ENCODE data around the gene WDR38. TPM values are rescaled to one million over a fixed set of nuclear protein-coding genes. Genes with fewer than 3 reads are reported as not detected.

Gene WDR38
- total and polyA plus RNA-seq, 2 of the 13 experiments (the other 11 are each of a cell fraction or from before 2014, with no cell fraction given), result not detected

GRCh38 chr9:124818431-124819281 lies 34.6 kb upstream of the WDR38 start (continued):
- TF ChIP-seq IRF9 (CRISPR knock-in tag; IDR thresholded peaks at IDR 0.05; ENCODE audit: borderline replicate concordance), result peak; percentile 49; the same call in 1 of the 2 replicates
- 0 out of 2 replicates have a peak, but pooled peaks have one; percentile 35 for TF ChIP-seq ZNF580 (CRISPR knock-in tag; IDR thresholded peaks at IDR 0.05; ENCODE audit: borderline replicate concordance, low read depth)
- peak; percentile 51; the same call in 1 of the 2 replicates for TF ChIP-seq ZNF263 (CRISPR knock-in tag; IDR thresholded peaks at IDR 0.05)
- TF ChIP-seq UBTF (CRISPR knock-in tag; IDR thresholded peaks at IDR 0.05), result peak; percentile 35; the same call in 1 of the 2 replicates
- TF ChIP-seq GMEB2 (CRISPR knock-in tag; IDR thresholded peaks at IDR 0.05; ENCODE audit: low read depth), result no peak
- TF ChIP-seq TCF12 (IDR thresholded peaks at IDR 0.05), result no peak
- no peak for TF ChIP-seq TCF12 (CRISPR knock-in tag; IDR thresholded peaks at IDR 0.05)
- TF ChIP-seq KMT2A (CRISPR knock-in tag; IDR thresholded peaks at IDR 0.05), result 0 out of 2 replicates have a peak, but pooled peaks have one; percentile 25
- peak; percentile 22; the same call in 1 of the 2 replicates for TF ChIP-seq TFDP2 (CRISPR knock-in tag; IDR thresholded peaks at IDR 0.05)
- TF ChIP-seq SNAPC4 (CRISPR knock-in tag; IDR thresholded peaks at IDR 0.05), result no peak
- TF ChIP-seq ATF2 (CRISPR knock-in tag; IDR thresholded peaks at IDR 0.05), result peak; percentile 19; the same call in 1 of the 2 replicates
- TF ChIP-seq ELF3 (CRISPR knock-in tag; IDR thresholded peaks at IDR 0.05), result peak; percentile 69
- peak; percentile 69 for TF ChIP-seq KMT2B (CRISPR knock-in tag; IDR thresholded peaks at IDR 0.05)
- TF ChIP-seq ZKSCAN1 (IDR thresholded peaks at IDR 0.05; ENCODE audit: low read length), result no peak
- 0 out of 2 replicates have a peak, but pooled peaks have one; percentile 11 for TF ChIP-seq MIER2 (CRISPR knock-in tag; IDR thresholded peaks at IDR 0.05)
